GM04503 (cell line): ENCODE results near the gene PPP1R3F.
"Not testable (repeated sequence)": the region's sequence is repeated elsewhere in the genome, so short reads cannot be mapped to it uniquely, and the experiment has no call there.

ENCODE experiments used
- DNase-seq: peaks from one replicate; pipeline ENCODE4 v3.0.0-alpha.2; 2012; ENCODE audit warnings: low read depth

Gene PPP1R3F

DNA sequence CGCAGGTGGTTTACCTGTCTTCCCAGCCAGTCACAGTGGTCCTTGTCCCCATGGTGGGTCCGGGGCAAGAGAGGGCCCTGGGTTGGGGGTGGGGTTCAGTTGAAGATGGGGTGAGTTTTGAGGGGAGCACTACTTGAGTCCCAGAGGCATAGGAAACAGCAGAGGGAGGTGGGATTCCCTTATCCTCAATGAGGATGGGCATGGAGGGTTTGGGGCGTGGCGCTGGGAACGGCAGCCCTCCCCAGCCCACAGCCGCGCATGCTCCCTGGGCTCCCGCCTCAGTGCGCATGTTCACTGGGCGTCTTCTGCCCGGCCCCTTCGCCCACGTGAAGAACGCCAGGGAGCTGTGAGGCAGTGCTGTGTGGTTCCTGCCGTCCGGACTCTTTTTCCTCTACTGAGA, 52.1 kb downstream of the PPP1R3F start, which contains the start of gene GAGE12J:
Gene GAGE12J (plus strand): TSS at position 301 of the 400 bp plus-strand sequence. CDS start 1,157 bp downstream, outside the sequence.
- DNase-seq, result not testable (repeated sequence)

DNA sequence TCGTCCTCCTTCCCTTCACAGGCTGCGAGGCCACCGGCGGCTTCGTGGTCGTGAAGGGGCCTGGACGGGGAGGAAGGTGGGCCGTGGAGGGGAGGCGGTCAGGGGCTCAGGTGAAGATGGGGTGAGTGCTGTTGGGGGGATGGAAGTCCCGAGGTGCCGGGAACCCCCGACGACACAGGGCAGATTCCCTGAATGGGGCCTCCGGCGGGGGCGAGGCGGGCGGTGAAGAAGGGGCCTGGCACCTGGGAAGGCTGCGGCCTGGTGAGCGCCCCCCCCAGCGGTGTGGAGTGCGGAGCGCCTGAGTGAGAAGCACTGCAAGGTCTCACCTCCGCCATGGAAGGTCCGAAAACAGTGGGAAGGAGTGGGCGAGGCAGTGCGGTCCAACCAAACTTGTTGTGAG, 52.7 kb downstream of the PPP1R3F start:
- not testable (repeated sequence) for DNase-seq

DNA sequence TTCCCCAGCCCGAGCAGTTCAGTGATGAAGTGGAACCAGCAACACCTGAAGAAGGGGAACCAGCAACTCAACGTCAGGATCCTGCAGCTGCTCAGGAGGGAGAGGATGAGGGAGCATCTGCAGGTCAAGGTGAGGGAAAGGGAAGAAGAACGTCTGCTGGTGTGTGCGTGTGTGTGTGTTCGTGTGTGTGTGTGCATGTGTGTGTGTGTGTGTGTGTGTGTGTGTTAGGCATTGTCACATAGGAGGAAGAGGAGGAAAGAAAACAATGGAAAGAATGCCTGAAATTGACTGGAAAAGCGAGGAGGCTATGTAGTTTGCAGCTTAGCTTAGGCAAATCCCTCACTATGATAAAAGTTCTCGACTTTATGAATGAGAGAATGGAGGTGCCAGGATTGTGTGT, 54.1 kb downstream of the PPP1R3F start:
- not testable (repeated sequence) for DNase-seq

DNA sequence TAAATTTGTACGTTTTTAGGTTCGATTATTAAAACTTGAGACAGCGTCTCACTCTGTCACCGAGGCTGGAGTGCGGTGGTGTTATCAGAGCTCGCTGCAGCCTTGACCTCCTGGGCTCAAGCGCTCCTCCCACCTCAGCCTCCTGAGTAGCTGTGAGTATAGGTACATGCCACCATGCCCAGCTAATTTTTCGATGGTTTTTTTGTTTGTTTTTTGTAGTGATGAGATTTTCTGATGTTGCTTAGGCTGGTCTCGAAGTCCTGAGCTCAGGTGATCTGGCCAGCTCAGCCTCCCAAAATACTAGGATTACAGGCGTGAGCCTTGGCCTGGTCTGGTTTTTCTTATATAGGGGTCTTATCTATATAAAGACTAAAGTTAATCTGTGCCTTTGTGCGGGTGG, 60.8 kb downstream of the PPP1R3F start:
- not testable (repeated sequence) for DNase-seq

DNA sequence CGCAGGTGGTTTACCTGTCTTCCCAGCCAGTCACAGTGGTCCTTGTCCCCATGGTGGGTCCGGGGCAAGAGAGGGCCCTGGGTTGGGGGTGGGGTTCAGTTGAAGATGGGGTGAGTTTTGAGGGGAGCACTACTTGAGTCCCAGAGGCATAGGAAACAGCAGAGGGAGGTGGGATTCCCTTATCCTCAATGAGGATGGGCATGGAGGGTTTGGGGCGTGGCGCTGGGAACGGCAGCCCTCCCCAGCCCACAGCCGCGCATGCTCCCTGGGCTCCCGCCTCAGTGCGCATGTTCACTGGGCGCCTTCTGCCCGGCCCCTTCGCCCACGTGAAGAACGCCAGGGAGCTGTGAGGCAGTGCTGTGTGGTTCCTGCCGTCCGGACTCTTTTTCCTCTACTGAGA, 61.7 kb downstream of the PPP1R3F start, which contains the start of gene GAGE13:
Gene GAGE13 (plus strand): TSS at position 301 of the 400 bp plus-strand sequence. CDS start 1,156 bp downstream, outside the sequence.
- not testable (repeated sequence) for DNase-seq

DNA sequence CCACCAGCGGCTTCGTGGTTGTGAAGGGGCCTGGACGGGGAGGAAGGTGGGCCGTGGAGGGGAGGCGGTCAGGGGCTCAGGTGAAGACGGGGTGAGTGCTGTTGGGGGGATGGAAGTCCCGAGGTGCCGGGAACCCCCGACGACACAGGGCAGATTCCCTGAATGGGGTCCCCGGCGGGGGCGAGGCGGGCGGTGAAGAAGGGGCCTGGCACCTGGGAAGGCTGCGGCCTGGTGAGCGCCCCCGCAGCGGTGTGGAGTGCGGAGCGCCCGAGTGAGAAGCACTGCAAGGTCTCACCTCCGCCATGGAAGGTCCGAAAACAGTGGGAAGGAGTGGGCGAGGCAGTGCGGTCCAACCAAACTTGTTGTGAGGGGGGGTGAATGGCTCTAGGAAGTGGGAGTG, 62.2 kb downstream of the PPP1R3F start:
- not testable (repeated sequence) for DNase-seq
